Thyroid gland (tissue), 4 donors: ENCODE data around the gene SLC4A7. TPM values are rescaled to one million over a fixed set of nuclear protein-coding genes. Genes with fewer than 3 reads are reported as not detected.
"Not testable (repeated sequence)": the region's sequence is repeated elsewhere in the genome, so short reads cannot be mapped to it uniquely, and the experiment has no call there.

Source experiments
- DNase-seq, 2 donors: peaks; one replicate each; pipeline ENCODE4 v3.0.0-alpha.2; 2019
- H3K27ac ChIP-seq, 3 donors: fragments of 200-600 bp; sonication (generic); 1 replicate in 2 of 3; 2 replicates in 1 of 3; pipeline ENCODE4 v1.5.1; 2016 to 2019; ENCODE audit warnings: mild to moderate bottlenecking in 1 of 3, moderate library complexity in 1 of 3
- H3K27me3 ChIP-seq: fragments of 200-600 bp; sonication (generic); one replicate; pipeline ENCODE4 v1.5.1; 2019
- H3K36me3 ChIP-seq, 2 donors: fragments of 200-600 bp; sonication (generic); one replicate each; pipeline ENCODE4 v1.5.1; 2016 to 2019
- H3K4me1 ChIP-seq, 2 donors: fragments of 200-600 bp; sonication (generic); one replicate each; pipeline ENCODE4 v1.5.1; 2017 to 2019
- H3K4me3 ChIP-seq, 3 donors: fragments of 200-600 bp; sonication (generic); replicated peaks in 1 of 3; 1 replicate in 2 of 3; 2 replicates in 1 of 3; pipeline ENCODE4 v1.5.1; 2016; ENCODE audit warnings: mild to moderate bottlenecking in 1 of 3
- H3K9me3 ChIP-seq: fragments of 200-600 bp; sonication (generic); one replicate; pipeline ENCODE4 v1.5.1; 2017
- POLR2A ChIP-seq, 2 donors: fragments of 450-650 bp; IDR thresholded peaks; one replicate each; pipeline ENCODE4 v1.6.1; 2017; ENCODE audit warnings: antibody characterized with exemption in 2 of 2, mild to moderate bottlenecking in 2 of 2, moderate library complexity in 1 of 2
- WGBS, 2 donors: methylation state at CpG; one replicate each; pipeline ENCODE4 v1.1.5; 2017; 5-methylcytosine and 5-hydroxymethylcytosine counted together
- intact Hi-C: fragments of 100-400 bp; cut with DNase I; formaldehyde crosslinking; loops from one replicate; pipeline ENCODE4 v1.15.1; 2023
- total RNA-seq, 4 donors: library from RNA; depleted of rRNA; stranded (reverse); fragments of >200 nt; gene quantifications; one replicate each; pipeline ENCODE4 v1.2.3, GENCODE V29; 2016
- TF ChIP-seq, protein P1 (sequence below), 6 experiments: fragments of 200-600 bp in 3 of 6; fragments of 450-650 bp in 3 of 6; sonication (generic) in 3 of 6; IDR thresholded peaks; one replicate each; pipeline ENCODE4 v1.5.1; 2016 to 2019; ENCODE audit warnings: antibody characterized with exemption in 6 of 6, mild to moderate bottlenecking in 2 of 6, inconsistent platforms in 1 of 6, moderate library complexity in 1 of 6

Gene SLC4A7
- total RNA-seq, 4 donors from 2014 or later, result 22.0 to 47.6 (median 32.3) TPM

DNA sequence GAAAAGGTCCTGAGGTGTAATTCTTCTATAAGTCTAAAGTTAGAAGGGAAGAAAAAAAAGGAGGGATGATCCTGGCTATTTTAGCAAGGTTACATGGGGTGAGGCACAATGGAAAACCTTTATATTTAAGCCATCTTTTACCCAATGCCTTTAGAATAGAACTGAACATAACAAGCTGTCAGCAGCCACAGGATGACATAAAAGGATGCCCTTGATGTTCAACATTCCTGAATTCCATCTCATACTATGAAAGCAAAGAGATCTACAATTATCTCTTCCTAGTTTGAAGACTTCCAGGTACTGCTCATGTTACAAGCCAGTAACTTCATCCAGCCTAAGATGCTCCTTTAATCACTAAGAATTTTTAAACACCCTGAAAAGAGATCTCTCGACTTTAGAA lies 141.9 kb downstream of the SLC4A7 start:
- Histone ChIP-seq H3K9me3 (no peaks in the 10 kb centered on the region), H3K27ac (no peak overlapping the region), H3K4me3 (no peak overlapping the region), H3K27me3 (no peaks in the 10 kb centered on the region), H3K36me3 (no peaks in the 10 kb centered on the region), H3K4me1 (no peaks in the 10 kb centered on the region)
- 94 to 97% methylated on average over 1 of the region's 1 CpG for WGBS, 2 donors
- intact Hi-C loops, result no loop called here
- no peak for DNase-seq
- TF ChIP-seq POLR2A (IDR thresholded peaks at IDR 0.05), result no peak
- TF ChIP-seq, protein P1, sequence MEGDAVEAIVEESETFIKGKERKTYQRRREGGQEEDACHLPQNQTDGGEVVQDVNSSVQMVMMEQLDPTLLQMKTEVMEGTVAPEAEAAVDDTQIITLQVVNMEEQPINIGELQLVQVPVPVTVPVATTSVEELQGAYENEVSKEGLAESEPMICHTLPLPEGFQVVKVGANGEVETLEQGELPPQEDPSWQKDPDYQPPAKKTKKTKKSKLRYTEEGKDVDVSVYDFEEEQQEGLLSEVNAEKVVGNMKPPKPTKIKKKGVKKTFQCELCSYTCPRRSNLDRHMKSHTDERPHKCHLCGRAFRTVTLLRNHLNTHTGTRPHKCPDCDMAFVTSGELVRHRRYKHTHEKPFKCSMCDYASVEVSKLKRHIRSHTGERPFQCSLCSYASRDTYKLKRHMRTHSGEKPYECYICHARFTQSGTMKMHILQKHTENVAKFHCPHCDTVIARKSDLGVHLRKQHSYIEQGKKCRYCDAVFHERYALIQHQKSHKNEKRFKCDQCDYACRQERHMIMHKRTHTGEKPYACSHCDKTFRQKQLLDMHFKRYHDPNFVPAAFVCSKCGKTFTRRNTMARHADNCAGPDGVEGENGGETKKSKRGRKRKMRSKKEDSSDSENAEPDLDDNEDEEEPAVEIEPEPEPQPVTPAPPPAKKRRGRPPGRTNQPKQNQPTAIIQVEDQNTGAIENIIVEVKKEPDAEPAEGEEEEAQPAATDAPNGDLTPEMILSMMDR (IDR thresholded peaks at IDR 0.05), result no peak

DNA sequence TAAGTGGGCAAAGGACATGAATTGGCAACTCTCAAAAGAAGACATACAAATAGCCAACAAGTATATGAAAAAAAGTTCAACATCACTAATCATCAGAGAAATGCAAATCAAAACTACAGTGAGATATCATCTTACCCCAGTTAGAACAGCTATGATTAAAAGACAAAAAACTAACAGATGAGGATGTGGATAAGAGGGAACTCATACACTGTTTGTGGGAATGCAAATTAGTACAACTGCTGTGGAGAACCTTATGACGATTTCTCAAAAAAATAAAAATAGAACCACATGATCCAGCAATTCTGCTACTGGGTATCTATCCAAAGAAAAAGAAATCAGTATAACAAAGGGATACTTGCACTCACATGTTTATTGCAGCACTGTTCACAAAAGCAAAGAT lies 143.7 kb downstream of the SLC4A7 start:
- no peak for TF ChIP-seq POLR2A (IDR thresholded peaks at IDR 0.05)
- TF ChIP-seq, protein P1 (IDR thresholded peaks at IDR 0.05), result no peak
- WGBS, 2 donors, result 78 to 79% methylated on average over 1 of the region's 1 CpG
- H3K27me3 ChIP-seq, result no peaks in the 10 kb centered on the region
- no peak overlapping the region for H3K27ac ChIP-seq
- intact Hi-C loops, result no loop called here
- H3K9me3 ChIP-seq, result no peaks in the 10 kb centered on the region
- no peaks in the 10 kb centered on the region for H3K36me3 ChIP-seq
- no peak overlapping the region for H3K4me3 ChIP-seq
- no peaks in the 10 kb centered on the region for H3K4me1 ChIP-seq
- no peak for DNase-seq

DNA sequence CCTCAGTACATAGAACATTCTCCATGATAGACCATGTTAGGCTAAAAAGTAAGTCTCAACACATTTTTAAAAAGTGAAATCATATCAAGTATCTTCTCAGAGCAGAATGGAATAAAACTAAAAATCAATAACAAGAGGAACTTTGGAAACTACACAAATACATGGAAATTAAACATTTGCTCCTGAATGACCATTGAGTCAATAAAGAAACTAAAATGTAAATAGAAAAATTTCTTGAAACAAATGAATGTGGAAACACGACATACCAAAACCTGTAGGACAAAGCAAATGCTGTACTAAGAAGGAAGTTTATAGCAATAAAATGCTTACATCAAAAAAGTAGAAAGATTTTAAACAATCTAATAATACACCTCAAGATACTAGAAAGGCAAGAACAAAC lies 148.6 kb downstream of the SLC4A7 start:
- TF ChIP-seq, protein P1 (IDR thresholded peaks at IDR 0.05), result no peak
- no peak for TF ChIP-seq POLR2A (IDR thresholded peaks at IDR 0.05)
- no peaks in the 10 kb centered on the region for H3K36me3 ChIP-seq
- no peak for DNase-seq
- no peaks in the 10 kb centered on the region for H3K4me1 ChIP-seq
- intact Hi-C loops, result no loop called here
- H3K4me3 ChIP-seq, result no peak overlapping the region
- H3K27ac ChIP-seq, result no peak overlapping the region
- 96 to 100% methylated on average over 1 of the region's 1 CpG for WGBS, 2 donors
- no peaks in the 10 kb centered on the region for H3K9me3 ChIP-seq
- H3K27me3 ChIP-seq, result no peaks in the 10 kb centered on the region

DNA sequence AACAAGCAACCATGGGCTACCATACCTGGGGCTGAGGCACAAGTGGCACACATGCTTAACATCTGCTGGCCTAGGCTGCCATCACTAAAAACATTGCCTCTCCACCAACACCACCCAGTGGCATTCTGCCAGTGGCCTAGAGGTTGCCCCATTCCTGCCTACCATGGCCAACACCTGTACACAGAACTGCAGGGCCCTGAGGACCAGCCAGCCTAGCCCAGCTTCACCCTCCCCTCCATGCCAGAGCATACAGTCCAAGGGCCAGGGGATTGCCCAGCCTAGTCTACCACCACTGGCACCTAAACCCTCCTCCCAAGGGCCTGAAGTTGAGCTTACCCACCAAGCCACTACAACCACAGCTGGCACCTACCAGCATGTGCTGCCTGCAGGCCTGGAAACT lies 150.3 kb downstream of the SLC4A7 start:
- intact Hi-C loops, result no loop called here
- H3K4me3 ChIP-seq, result no peak overlapping the region
- no peak for DNase-seq
- TF ChIP-seq, protein P1 (IDR thresholded peaks at IDR 0.05), result no peak
- TF ChIP-seq POLR2A (IDR thresholded peaks at IDR 0.05), result no peak
- H3K27ac ChIP-seq, result no peak overlapping the region
- H3K27me3 ChIP-seq, result no peaks in the 10 kb centered on the region
- no peaks in the 10 kb centered on the region for H3K9me3 ChIP-seq
- no peaks in the 10 kb centered on the region for H3K36me3 ChIP-seq
- H3K4me1 ChIP-seq, result no peaks in the 10 kb centered on the region

DNA sequence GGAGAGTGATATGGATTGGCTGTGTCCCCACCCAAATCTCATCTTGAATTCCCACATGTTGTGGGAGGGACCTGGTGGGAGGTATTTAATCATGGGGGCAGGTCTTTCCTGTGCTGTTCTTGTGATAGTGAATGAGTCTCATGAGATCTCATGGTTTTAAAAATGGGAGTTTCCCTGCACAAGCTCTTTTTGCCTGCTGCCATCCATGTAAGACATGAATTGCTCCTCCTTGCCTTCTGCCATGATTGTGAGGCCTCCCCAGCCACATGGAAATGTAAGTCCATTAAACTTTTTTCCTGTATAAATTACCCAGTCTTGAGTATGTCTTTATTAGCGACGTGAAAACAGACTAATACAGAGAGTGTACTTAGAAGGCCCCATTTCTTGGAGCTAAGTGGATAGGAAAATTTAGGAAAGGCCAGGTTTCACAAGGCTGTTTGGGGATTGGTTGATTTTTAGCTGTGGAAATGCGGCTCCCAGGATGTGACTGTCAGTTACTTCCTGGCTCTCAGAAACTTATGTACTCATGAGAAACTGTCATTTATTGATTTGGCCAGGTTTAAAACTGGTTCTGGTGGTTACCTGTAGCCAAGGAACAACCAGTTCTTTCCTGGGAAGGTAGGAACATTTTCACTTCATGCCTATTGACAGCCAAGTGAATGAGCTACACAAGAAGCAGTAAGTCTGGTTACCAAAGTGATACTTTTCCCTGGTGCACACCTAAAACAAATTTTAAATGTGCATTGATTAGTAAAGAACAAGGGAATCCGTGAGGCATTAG lies 155.0 kb downstream of the SLC4A7 start:
- intact Hi-C loops, H3K4me3 ChIP-seq, DNase-seq, H3K36me3 ChIP-seq, H3K27ac ChIP-seq, H3K4me1 ChIP-seq, H3K9me3 ChIP-seq, H3K27me3 ChIP-seq: not testable (repeated sequence)
- WGBS, 2 donors, result 97 to 99% methylated on average over 4 of the region's 4 CpGs
